ENCODE data around the gene TAS2R16.
"Not testable (repeated sequence)": the region's sequence is repeated elsewhere in the genome, so short reads cannot be mapped to it uniquely, and the experiment has no call there.

The TAS2R16 gene

GRCh38 chr7:122970740-122971725 lies 24.5 kb downstream of the TAS2R16 start:
- DNase-seq = no peak

GRCh38 chr7:122968389-122968788 lies 27.1 kb downstream of the TAS2R16 start:
- DNase-seq = no peak

- no peak for DNase-seq
These were observed 30.2 kb downstream of the TAS2R16 start for GRCh38 chr7:122965306-122965705.

- not testable (repeated sequence) for DNase-seq
These were observed 41.8 kb downstream of the TAS2R16 start for GRCh38 chr7:122953678-122954077.

GRCh38 chr7:122951006-122951405 lies 44.5 kb downstream of the TAS2R16 start:
- DNase-seq = no peak

- DNase-seq = no peak
These were observed 46.3 kb downstream of the TAS2R16 start for GRCh38 chr7:122949186-122949585.
